Tibial artery (tissue), 4 donors: Measurements from ENCODE around the gene LRCH4.
A peak's percentile ranks its signal among the peaks of the same experiment; 100 is the strongest.

Source experiments
- DNase-seq, 2 donors: peaks; one replicate each; pipeline ENCODE4 v3.0.0-alpha.2; 2019
- H3K27ac ChIP-seq, 2 donors: fragments of 200-600 bp; sonication (generic) in 1 of 2; 1 replicate in 1 of 2; 2 replicates in 1 of 2; pipeline ENCODE4 v1.5.1; 2018 to 2019; ENCODE audit warnings: mild to moderate bottlenecking in 1 of 2
- H3K27me3 ChIP-seq, 2 donors: fragments of 200-600 bp; sonication (generic) in 1 of 2; one replicate each; pipeline versions ENCODE4 v1.5.1 to v1.6.0; 2016 to 2019
- H3K36me3 ChIP-seq, 3 donors: fragments of 200-600 bp; sonication (generic) in 2 of 3; one replicate each; pipeline ENCODE4 v1.5.1; 2016 to 2019; ENCODE audit warnings: mild to moderate bottlenecking in 2 of 3
- H3K4me1 ChIP-seq, 4 donors: fragments of 200-600 bp; sonication (generic) in 2 of 4; 1 replicate in 3 of 4; 2 replicates in 1 of 4; pipeline ENCODE4 v1.5.1; 2016 to 2019
- H3K4me3 ChIP-seq, 2 donors: fragments of 200-600 bp; sonication (generic) in 1 of 2; 1 replicate in 1 of 2; 2 replicates in 1 of 2; pipeline ENCODE4 v1.5.1; 2018 to 2019; ENCODE audit warnings: mild to moderate bottlenecking in 2 of 2
- H3K9me3 ChIP-seq, 3 donors: fragments of 200-600 bp; sonication (generic) in 1 of 3; one replicate each; pipeline ENCODE4 v1.5.1; 2016 to 2019
- CTCF ChIP-seq, 2 experiments: fragments of 200-600 bp in 1 of 2; fragments of 450-650 bp in 1 of 2; IDR thresholded peaks; one replicate each; pipeline ENCODE4 v1.5.1; 2017 to 2019; ENCODE audit warnings: antibody characterized with exemption in 2 of 2, mild to moderate bottlenecking in 1 of 2, moderate library complexity in 1 of 2
- intact Hi-C: fragments of 100-400 bp; cut with DNase I; formaldehyde crosslinking; loops from one replicate; pipeline ENCODE4 v1.15.0; 2023; ENCODE audit warnings: low total_unique reads

LRCH4 gene

GRCh38 chr7:100626530-100627237 lies 40.8 kb upstream of the LRCH4 start:
- Histone ChIP-seq H3K4me1 (peaks cover 0 to 11% (median 9%) of the 10 kb centered on the region in 4 donors), H3K9me3 (no peaks in the 10 kb centered on the region), H3K36me3 (peaks cover 0 to under 1% (median 0%) of the 10 kb centered on the region in 3 donors), H3K4me3 (peak overlapping the region; percentile 28 to 43), H3K27ac (peak overlapping the region in 1 of 2 donors; percentile 9), H3K27me3 (peaks cover 0 to 17% of the 10 kb centered on the region in 2 donors)
- intact Hi-C loops, result no loop called here
- no peak for TF ChIP-seq CTCF (IDR thresholded peaks at IDR 0.05)
- DNase-seq, result peak; percentile 72 to 89

- no peak for DNase-seq
- Histone ChIP-seq H3K9me3 (no peaks in the 10 kb centered on the region), H3K36me3 (peaks cover 0 to 7% (median 0%) of the 10 kb centered on the region in 3 donors), H3K4me1 (peaks cover 0 to 11% (median 9%) of the 10 kb centered on the region in 4 donors), H3K27me3 (peaks cover 0 to 14% of the 10 kb centered on the region in 2 donors), H3K27ac (peak overlapping the region in 1 of 2 donors; percentile 9), H3K4me3 (peak overlapping the region; percentile 28 to 43)
- no peak for TF ChIP-seq CTCF (IDR thresholded peaks at IDR 0.05)
- intact Hi-C loops, result no loop called here
Observed at GRCh38 chr7:100626055-100626454, 40.1 kb upstream of the LRCH4 start.

- H3K4me3 ChIP-seq, result no peak overlapping the region
- TF ChIP-seq CTCF (IDR thresholded peaks at IDR 0.05), result no peak
- H3K27me3 ChIP-seq, result peaks cover 0 to 14% of the 10 kb centered on the region in 2 donors
- no peak for DNase-seq
- H3K9me3 ChIP-seq, result no peaks in the 10 kb centered on the region
- H3K27ac ChIP-seq, result no peak overlapping the region
- H3K36me3 ChIP-seq, result peaks cover 0 to 21% (median 0%) of the 10 kb centered on the region in 3 donors
- intact Hi-C loops, result no loop called here
- peaks cover 0 to 11% (median 9%) of the 10 kb centered on the region in 4 donors for H3K4me1 ChIP-seq
Observed at GRCh38 chr7:100623951-100624824, 38.3 kb upstream of the LRCH4 start.

- no peak for TF ChIP-seq CTCF (IDR thresholded peaks at IDR 0.05)
- no peak for DNase-seq
- H3K4me3 ChIP-seq, result no peak overlapping the region
- peaks cover 0 to 23% (median 0%) of the 10 kb centered on the region in 3 donors for H3K36me3 ChIP-seq
- peaks cover 0 to 4% (median 4%) of the 10 kb centered on the region in 4 donors for H3K4me1 ChIP-seq
- intact Hi-C loops, result no loop called here
- no peaks in the 10 kb centered on the region for H3K27me3 ChIP-seq
- no peaks in the 10 kb centered on the region for H3K9me3 ChIP-seq
- no peak overlapping the region for H3K27ac ChIP-seq
Observed at GRCh38 chr7:100621554-100621953, 35.6 kb upstream of the LRCH4 start.

- H3K4me1 ChIP-seq, result no peaks in the 10 kb centered on the region
- H3K27me3 ChIP-seq, result no peaks in the 10 kb centered on the region
- no peak for DNase-seq
- H3K36me3 ChIP-seq, result peaks cover 0 to 27% (median 0%) of the 10 kb centered on the region in 3 donors
- H3K9me3 ChIP-seq, result no peaks in the 10 kb centered on the region
- intact Hi-C loops, result no loop called here
- H3K27ac ChIP-seq, result no peak overlapping the region
- no peak for TF ChIP-seq CTCF (IDR thresholded peaks at IDR 0.05)
- H3K4me3 ChIP-seq, result no peak overlapping the region
Observed at GRCh38 chr7:100620804-100621203, 34.9 kb upstream of the LRCH4 start.
